Left forelimb (tissue), 1 donor: ENCODE data around the gene ZNF45.
"Not testable (repeated sequence)": the region's sequence is repeated elsewhere in the genome, so short reads cannot be mapped to it uniquely, and the experiment has no call there.

ENCODE experiments used
- DNase-seq: peaks from one replicate; pipeline ENCODE4 v3.0.0-alpha.2; 2018; ENCODE audit warnings: low spot score

ZNF45 gene

DNA sequence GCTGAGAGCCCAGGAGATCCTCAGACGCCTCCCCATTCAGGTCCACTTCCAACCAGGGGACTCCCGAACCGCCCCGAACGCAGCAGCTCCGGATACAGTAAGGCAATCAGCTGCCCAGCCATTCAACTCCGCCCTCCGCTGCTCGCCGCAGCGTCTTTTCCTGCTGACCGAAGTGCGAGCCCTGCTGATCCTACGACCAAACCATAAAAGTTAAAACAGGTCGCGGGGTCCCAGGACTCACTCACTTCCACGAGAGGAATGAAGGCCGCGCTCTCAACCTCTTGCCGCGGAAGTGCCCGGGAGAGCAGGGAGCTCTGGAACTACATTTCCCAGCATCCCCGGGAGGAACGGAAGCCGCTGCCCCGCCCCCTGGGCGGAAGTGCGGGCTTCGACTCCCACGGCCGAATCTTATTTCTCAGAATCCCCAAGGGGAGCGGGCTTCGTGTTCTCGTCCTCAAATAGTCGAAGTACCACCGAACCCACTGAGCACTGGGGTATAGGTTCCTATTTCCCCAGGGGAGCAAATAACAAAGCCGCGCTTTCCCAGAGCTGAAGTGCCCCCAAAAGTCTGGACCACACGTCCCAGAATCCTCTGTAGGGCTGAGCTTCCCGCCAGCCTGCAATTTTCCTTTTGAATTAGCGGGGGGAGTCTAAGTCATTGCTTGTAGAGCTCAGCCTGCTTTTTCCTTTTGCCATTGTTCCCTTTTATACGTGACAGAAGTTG, at the start of gene ZNF45:
Gene ZNF45 (minus strand): TSS at position 298 of the 724 bp plus-strand sequence. CDS start 13,097 bp downstream, outside the sequence.
- DNase-seq: peak; percentile 95

DNA sequence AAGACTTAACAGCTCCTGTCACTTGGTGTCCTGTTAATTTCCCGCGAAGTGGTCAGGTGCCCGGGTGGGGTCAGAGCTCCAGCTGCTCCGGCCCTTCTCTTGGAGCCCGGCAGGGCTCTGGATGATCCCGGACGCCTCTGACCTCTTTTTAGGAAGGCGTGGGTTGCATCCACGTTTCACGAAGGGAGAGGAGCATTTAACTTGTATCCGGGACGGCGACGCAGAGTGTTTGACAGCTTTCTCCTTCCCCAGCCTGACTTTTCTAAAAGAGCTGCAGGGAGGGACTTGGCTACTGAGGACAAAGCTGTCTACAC, 49.6 kb upstream of the ZNF45 start:
- DNase-seq: no peak

DNA sequence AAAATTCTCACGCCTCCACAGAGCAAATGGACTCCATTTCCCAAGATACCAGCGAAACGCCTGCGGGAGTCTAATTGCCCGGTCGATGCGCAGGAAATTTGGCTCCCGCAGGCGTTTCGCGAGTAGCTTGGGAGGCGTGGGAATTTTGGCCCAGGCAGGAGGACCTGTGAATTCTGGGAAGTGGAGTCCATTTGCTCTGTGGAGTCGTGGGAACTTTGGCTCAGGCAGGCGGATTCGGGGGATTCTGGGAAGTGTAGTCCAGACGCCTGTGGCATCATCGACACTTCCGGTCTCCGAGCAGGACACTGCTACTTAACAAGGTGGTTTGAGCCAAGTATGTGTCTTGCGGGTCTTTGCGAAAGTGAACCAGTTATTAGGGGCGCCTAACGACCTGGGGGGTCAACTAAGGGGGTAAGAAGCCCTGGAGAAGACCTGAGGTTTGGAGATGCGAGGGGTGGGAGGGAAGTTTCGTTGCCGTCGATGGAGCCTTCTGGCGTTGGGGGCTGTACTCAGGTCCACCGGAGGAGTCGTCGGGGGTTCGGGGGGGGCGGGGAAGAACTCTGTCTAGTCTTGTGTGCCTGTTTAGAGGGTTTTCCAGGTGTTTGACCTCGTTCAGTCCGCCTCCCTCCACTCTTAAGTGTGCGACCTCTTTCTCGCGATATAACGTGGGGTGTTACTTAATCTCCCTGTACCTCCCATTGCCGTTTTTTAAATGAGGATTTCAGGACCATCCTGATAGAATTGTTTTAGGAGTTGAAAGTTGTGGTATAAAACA, 49.0 kb upstream of the ZNF45 start, which contains the start of gene ZNF155:
Gene ZNF155 (plus strand): TSS at position 277 of the 775 bp plus-strand sequence. CDS start 4,356 bp downstream, outside the sequence.
- peak; percentile 91 for DNase-seq

DNA sequence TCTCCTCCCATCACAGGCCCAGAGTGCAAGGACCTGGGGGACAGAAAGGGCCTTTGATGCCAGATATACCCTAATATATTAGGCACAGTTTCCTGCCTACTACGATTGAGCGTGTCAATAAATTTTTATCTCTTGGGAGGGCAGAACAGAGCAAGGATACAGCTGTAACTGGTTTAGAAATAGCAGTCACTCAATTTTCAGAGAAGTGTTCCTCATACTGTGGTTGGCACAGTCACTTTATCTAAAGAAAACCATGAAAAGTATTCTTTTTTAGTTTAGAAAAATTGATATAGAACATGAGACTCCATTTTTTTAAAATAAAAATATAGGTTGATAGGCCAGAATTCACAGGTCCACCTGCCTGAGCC, 48.4 kb upstream of the ZNF45 start:
- DNase-seq: no peak

DNA sequence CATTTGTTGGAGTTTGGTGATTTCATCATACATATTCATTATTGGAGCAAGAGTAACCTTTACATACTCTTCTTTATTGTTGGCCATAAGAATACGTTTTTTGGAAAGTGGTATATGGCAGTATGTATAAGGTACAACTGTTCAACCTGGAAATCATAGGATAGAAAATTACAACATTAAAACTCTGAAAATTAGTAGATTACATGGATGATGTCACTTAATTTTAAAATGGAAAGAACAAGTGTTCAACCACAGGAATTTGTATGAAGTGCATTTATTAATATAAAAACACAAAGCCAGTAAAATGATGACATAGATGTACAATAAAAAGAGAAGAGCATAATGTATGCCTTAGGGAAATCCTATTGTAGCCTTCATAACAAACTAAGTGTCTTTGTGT, 41.6 kb upstream of the ZNF45 start:
- DNase-seq: no peak

DNA sequence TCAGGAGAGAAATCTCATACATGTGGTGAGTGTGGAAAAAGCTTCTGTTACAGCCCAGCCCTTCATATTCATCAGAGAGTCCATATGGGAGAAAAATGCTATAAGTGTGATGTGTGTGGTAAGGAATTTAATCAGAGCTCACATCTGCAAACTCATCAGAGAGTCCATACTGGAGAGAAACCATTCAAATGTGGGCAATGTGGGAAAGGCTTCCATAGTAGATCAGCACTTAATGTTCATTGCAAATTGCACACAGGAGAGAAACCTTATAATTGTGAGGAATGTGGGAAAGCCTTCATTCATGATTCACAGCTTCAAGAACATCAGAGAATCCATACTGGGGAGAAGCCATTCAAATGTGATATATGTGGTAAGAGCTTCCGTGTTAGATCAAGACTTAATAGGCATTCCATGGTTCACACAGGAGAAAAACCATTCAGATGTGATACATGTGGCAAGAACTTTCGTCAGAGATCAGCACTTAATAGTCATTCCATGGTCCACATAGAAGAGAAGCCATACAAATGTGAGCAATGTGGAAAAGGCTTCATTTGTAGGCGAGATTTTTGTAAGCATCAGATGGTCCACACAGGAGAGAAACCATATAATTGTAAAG, 31.1 kb upstream of the ZNF45 start:
- DNase-seq: no peak

DNA sequence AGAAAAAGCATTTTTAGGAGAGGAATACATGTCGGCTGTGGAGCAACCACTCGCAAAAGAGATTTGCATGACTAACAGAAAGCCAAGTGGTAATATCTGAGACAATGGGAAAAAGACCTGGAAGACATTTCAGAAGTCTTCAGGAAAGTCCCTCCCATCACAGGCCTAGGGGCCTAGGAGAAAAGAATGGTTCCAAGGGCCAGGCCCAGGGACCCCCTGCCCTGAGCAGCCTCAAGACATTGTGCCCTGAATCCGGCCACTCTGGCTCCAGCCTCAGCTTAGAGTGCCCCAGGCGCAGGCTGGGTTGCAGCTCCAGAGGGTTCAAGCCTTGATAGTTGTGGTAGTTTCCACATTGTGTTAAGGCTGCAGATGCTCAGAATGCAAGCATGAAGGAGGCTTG, 25.3 kb upstream of the ZNF45 start:
- DNase-seq: no peak

DNA sequence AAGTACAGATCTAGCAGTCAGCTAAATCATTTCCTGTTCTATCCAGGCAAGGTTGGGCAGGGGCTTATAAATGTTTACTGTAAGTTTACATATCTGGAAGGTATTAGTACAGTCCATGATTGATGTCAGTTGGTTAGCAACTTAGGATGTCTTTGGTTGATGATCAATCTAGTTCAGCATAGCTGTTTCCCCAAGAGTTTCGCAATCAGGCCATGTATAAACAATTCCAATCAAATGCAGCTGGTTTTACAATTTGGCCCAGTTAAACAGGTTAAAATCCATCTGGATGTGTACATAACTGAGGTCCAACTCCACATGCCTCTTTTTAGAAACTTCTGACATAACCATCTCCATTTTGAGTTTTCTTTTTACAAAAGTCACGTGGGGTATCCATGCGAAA, 22.8 kb upstream of the ZNF45 start:
- DNase-seq: no peak

DNA sequence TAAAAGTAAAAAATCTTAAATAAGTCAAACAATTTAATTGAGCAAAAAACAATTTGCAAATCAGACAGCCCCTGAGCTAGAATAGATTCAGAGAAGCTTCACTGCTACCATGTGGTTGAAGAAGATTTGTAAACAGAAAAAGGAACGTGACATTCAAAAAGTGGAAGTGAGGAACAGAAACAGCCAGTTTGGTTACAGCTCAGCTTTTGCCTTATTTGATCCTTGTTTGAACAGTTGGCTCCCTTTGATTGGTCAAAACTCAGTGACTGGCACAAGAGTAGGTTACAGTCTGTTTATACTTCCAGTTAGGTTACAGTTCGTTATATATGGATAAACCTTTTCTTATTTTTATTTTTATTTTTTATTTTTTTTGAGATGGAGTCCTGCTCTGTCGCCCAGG, 21.7 kb upstream of the ZNF45 start:
- no peak for DNase-seq

DNA sequence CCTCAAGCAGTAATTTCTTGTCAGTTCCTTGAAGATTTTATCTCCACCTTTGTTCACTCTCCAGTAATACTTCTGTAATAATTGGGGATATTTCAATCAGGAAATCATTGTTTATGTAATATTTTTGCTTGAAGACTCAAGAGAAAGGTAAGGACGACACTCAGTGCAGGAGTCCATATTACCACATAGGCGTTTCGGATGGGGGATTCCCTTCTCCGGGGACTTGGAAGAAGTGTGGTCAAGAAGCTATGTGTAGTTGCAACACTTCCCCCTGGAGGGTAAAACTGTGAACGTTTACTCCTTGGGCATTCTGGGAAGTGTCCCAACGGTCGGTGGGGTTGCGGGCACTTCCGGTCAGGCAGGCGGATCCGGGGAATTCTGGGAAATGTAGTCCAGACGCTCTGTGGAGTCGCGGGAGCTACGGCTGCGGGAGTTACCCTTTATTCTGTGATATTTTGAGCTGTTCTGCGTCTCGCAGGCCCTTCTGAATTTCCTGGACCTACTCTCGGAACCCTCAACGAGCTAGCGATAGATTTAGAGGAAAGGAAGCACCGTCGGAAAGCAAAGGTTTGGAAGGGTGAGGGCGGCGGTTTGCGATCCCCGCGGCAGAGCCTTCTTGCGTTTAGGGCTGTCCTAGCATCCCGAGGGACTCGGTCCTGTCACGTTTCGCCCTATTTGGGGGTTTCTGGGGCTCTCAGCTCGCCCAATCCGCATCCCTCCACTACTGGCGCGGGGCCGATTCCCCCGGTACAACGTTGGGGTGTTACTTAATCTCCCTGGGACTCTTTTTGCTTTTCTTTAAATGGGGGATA, 16.0 kb upstream of the ZNF45 start, which contains the start of gene ZNF221:
Gene ZNF221 (plus strand): TSS at position 395 of the 812 bp plus-strand sequence. CDS start 11,499 bp downstream, outside the sequence.
- peak; percentile 91 for DNase-seq

DNA sequence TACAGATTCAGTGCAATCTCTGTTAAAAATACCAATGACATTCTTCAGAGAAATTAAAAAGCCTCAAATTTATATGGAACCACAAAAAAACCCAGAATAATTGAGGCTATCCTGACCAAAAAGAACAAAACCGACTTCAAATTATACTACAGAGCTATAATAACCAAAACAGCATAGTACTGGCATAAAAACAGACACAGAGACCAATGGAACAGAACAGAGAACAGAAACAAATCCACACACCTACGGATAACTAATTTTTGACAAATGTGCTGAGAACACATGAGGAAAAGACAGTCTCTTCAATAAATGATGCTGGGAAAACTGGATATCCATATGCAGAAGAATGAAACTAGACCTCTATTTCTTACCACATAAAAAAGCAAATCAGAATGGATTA, 14.7 kb upstream of the ZNF45 start:
- DNase-seq: not testable (repeated sequence)

DNA sequence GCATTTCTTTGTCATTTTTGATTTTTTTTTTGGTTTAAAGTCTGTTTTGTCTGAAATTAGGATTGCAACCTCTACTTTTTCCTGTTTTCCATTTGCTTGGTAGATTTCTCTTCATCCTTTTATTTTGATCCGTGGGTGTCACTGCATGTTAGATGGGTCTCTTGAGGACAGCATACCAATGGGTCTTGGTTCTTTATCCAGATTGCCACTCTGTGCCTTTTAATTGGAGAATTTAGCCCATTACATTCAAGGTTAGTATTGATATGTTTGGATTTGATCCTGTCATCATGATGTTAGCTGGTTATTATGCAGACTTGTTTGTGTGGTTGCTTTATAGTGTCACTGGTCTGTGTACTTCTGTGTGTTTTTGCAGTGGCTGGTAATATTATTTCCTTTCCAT, 12.3 kb upstream of the ZNF45 start:
- not testable (repeated sequence) for DNase-seq

DNA sequence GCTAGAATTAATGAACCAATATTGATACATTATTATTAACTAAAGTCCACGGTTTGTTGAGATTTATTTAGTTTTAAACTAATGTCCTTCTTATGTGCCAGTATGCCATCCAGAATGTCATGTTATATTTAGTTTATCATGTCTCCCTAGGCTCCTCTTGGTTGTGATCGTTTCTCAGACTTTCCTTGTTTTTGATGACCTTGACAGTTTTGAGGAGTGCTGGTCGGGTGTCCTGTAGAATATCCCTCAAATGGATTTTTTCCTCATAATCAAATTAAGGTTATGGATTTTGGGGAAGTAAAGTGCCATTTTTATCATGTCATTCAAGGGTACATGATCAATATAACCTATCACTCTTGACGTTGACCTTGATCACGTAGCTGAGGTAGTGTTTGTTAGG, 6.1 kb upstream of the ZNF45 start:
- DNase-seq: no peak

DNA sequence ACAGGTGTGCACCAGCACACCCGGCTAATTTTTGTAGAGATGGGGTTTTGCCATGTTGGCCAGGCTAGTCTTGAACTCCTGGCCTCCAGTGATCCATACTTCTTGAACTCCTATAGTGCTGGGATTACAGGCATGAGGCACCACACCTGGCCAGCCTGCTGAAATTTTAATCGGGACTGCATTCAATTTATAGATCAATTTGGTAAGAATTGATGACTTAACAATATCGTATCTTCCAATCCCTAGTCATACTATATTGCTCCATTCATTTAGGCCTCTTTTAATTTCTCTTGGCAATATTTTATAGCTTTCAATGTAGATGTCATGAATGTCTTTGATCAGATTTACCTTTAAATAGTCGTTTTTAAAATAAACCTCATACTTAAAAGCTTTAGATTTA, 5.6 kb upstream of the ZNF45 start:
- DNase-seq: no peak

DNA sequence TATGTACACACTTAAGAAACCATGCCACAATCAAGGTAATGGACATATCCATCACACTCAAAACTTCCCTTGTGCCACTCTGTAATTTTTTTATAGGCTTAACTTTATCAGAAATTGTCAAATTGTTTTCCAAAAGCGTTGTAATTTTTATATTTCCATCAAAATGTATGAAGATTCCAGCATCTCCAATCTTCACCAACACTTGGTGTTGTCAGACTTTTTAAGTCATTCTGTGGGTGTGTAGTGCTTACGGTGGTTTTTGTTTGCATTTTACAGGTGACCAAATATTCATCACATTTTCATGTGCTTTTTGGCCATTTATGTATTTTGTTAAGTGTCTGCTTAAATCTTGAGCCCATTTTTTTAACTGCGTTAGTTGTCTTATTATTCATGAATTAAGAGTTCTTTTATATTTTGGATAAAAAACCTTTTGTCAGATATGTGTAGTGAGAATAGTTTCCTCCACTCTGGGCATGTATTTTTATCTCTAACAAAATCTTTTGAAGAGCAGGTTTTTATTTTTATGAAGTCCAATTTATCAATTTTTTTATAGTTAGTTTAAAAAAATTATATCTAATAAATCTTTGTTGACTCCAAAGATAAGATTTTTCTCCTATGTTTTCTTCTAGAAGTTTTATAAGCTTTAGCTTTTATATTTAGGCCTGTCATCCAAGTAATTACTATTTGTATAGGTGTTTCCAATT, 4.6 kb upstream of the ZNF45 start:
- no peak for DNase-seq

DNA sequence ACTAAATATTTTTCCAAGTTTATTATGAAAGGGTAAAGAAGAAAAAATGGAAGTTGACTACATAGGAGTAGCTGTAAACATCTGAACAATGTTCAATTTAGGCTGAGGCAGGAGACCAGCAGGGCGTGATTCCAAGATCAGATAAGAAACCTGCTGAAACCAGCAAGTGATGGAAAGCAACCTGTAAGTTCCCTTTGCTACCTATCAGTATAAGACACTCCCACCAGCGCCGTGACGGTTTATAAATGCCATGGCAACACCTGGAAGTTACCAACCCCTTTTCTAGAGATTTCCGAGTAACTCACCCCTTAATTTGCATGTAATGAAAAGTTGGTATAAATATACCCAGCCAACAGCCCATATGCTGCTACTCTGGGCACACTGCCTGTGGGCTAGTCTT, 1.1 kb upstream of the ZNF45 start:
- no peak for DNase-seq

DNA sequence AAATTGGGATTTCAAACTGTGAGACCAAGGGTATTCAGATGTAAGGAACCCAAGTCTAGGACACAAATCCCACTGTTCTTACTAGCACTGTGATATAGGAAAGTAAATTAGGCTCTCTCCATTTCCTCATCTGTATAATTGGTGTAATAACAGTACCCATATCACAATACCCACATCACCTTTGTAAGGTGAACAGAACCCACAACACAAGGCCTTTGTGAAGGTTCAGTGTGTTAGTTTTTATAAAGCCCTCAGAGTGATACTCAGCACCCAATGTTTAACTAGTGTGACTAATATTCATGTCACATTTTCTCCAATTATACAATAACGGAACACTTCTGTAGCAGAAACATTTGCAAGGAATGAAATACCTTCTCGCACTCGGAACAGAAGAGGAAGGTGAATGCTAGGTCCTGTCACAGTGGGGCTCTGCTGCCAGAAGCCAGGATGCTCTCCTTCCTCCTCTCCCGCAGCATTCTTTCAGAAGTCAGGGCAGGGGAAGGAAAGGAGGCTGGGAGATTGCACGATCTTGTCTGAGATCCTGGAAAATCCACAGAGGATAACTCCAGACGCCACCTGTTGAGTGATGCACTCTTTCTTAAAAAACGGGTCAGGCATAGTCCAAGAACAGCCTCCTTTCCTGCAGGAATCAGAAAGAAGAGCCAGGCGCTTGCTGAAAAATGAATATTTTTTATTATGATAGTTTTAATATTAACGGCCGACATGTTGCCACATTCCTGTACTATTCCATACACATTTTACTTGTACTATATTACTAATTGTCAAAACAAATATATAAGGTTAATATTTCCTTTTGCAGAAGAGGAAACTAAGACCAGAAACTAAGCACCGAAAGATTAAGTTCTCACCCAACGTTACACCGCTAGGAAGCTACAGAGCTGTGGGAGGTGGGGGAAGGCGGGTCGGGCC, 762 bp downstream of the ZNF45 start:
- DNase-seq: no peak

DNA sequence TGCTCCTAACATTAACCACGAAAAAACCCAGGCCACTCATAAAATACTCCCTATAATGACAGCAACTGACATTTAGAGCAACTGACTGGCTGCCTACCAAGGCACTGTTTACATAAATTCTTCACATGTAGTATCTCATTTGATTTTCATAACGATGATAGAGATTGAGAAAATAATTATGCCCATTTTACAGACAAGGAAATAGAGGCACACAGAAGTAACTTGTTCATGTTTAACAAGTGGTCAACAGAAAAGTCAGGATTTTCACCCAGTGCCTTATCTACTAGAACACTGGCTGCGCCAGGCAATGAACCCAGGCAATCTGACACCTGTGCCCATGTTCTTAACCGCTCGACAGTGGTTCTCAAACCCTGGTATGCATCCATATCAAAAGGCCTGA, 6.3 kb downstream of the ZNF45 start:
- DNase-seq: no peak

DNA sequence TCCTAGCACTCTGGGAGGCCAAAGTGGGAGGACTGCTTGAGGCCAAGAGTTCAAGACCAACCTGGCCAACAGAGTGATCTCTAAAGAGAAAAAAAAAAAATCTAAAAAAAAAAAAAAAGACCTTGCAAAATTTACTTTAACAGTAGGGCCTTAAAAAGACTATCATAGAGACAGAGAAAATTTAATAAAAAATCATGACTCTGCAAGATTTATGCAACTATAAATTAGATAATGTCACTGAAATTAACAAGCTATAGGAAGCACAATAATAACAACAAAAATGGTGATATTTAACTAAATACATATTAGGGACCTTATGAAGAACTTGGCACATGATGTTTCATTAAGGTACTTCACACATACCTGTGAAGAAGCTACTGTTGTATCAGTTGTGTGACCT, 11.2 kb downstream of the ZNF45 start:
- no peak for DNase-seq

DNA sequence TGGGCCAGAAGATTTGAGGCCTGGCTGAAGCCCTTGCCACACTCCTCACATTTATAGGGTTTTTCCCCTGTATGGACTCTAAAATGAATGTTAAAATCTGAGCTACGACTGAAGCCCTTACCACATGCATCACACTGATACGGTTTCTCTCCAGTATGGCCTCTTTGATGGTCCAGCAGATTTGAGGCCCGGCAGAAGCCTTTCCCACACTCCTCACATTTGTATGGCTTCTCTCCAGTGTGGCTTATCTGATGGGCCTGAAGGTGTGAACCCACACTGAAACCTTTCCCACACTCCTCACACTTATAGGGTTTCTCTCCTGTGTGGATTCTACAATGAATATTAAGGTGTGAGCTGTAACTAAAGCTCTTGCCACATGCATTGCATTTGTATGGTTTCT, 21.0 kb downstream of the ZNF45 start:
- no peak for DNase-seq
